HG03354 (cell line): ENCODE results near the gene RBL1.
"Not testable (repeated sequence)": the region's sequence is repeated elsewhere in the genome, so short reads cannot be mapped to it uniquely, and the experiment has no call there.

Experiments used
- ATAC-seq: cut with Tn5 transposase; IDR thresholded peaks from one replicate; pipeline ENCODE4 v1.9.1; 2021; ENCODE audit warnings: mild to moderate bottlenecking; ENCODE audit not compliant: unreplicated experiment, poor library complexity, severe bottlenecking

RBL1 gene

GRCh38 chr20:37000171-37000570, 95.6 kb downstream of the RBL1 start:
- ATAC-seq = not testable (repeated sequence)

GRCh38 chr20:36998652-36999051, 97.1 kb downstream of the RBL1 start:
- no peak for ATAC-seq

GRCh38 chr20:36997121-36997520, 98.7 kb downstream of the RBL1 start:
- no peak for ATAC-seq

- not testable (repeated sequence) for ATAC-seq
These were observed 101.6 kb downstream of the RBL1 start for GRCh38 chr20:36994221-36994620.

GRCh38 chr20:36992802-36993334, 102.9 kb downstream of the RBL1 start:
- ATAC-seq = no peak

- ATAC-seq = no peak
These were observed 104.1 kb downstream of the RBL1 start for GRCh38 chr20:36991703-36992102.

- ATAC-seq = no peak
These were observed 106.0 kb downstream of the RBL1 start for GRCh38 chr20:36989797-36990196.

- ATAC-seq = no peak
These were observed 107.3 kb downstream of the RBL1 start for GRCh38 chr20:36988494-36988966.

- ATAC-seq = no peak
These were observed 111.5 kb downstream of the RBL1 start for GRCh38 chr20:36984257-36984638.

GRCh38 chr20:36975099-36975818, 120.5 kb downstream of the RBL1 start:
- ATAC-seq = no peak

- ATAC-seq = no peak
These were observed 121.1 kb downstream of the RBL1 start for GRCh38 chr20:36974660-36975059.

- no peak for ATAC-seq
These were observed 124.7 kb downstream of the RBL1 start for GRCh38 chr20:36971103-36971502.

GRCh38 chr20:36969478-36970186, 126.2 kb downstream of the RBL1 start:
- ATAC-seq = no peak

- no peak for ATAC-seq
These were observed 126.7 kb downstream of the RBL1 start for GRCh38 chr20:36969051-36969450.

GRCh38 chr20:36967636-36968035, 128.2 kb downstream of the RBL1 start:
- ATAC-seq = no peak

- not testable (repeated sequence) for ATAC-seq
These were observed 128.8 kb downstream of the RBL1 start for GRCh38 chr20:36966965-36967364.

- ATAC-seq = not testable (repeated sequence)
These were observed 133.3 kb downstream of the RBL1 start for GRCh38 chr20:36962354-36962941.

GRCh38 chr20:36959242-36959641, 136.6 kb downstream of the RBL1 start:
- no peak for ATAC-seq

GRCh38 chr20:36957875-36958667, 137.7 kb downstream of the RBL1 start:
- ATAC-seq = no peak

GRCh38 chr20:36956674-36957073, 139.1 kb downstream of the RBL1 start:
- ATAC-seq = no peak
